D721Med (cell line): ENCODE measurements around the gene CDKN2B.

Experiments
- DNase-seq: peaks from one replicate; pipeline ENCODE4 v3.0.0; 2011; ENCODE audit warnings: low spot score; ENCODE audit not compliant: insufficient read length
- FAIRE-seq: peaks from 2 replicates; lab custom pipeline; 2011; peaks lifted over from hg19 to GRCh38; lab: Jason Lieb, UNC
- TF ChIP-seq, protein P1 (sequence below): IDR thresholded peaks from 2 replicates; pipeline ENCODE4 v1.5.1; 2012; ENCODE audit warnings: mild to moderate bottlenecking, control low read depth; ENCODE audit not compliant: insufficient read depth; ENCODE audit errors: missing control alignments

CDKN2B gene

GRCh38 chr9:21985964-21986667 lies 23.0 kb downstream of the CDKN2B start:
- TF ChIP-seq, protein P1, sequence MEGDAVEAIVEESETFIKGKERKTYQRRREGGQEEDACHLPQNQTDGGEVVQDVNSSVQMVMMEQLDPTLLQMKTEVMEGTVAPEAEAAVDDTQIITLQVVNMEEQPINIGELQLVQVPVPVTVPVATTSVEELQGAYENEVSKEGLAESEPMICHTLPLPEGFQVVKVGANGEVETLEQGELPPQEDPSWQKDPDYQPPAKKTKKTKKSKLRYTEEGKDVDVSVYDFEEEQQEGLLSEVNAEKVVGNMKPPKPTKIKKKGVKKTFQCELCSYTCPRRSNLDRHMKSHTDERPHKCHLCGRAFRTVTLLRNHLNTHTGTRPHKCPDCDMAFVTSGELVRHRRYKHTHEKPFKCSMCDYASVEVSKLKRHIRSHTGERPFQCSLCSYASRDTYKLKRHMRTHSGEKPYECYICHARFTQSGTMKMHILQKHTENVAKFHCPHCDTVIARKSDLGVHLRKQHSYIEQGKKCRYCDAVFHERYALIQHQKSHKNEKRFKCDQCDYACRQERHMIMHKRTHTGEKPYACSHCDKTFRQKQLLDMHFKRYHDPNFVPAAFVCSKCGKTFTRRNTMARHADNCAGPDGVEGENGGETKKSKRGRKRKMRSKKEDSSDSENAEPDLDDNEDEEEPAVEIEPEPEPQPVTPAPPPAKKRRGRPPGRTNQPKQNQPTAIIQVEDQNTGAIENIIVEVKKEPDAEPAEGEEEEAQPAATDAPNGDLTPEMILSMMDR, result no peak
- FAIRE-seq, result no peak
- no peak for DNase-seq

DNA sequence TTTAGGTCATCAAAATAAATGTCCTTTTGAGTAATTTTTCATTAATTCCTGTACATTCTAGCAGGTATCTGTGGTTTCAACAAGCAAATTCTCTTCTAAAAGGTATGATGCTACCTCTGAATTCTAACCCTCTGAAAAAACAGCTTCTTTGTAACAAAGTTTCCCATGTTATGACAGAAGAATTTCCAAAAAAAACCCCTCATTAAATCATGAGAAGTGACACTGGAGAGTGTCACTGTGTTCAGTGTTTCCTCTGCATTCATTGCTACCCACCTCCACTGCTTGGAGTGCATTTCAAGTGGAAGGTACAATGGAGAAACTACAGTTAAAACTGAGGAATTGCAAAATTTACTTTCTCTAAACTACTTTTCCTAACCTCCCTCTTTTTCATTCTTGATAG lies 25.0 kb downstream of the CDKN2B start:
- FAIRE-seq (no peak), DNase-seq (no peak)
- TF ChIP-seq, protein P1, result no peak

GRCh38 chr9:21983561-21983935 lies 25.6 kb downstream of the CDKN2B start:
- DNase-seq (no peak), FAIRE-seq (no peak)
- TF ChIP-seq, protein P1, result no peak

- FAIRE-seq (no peak), DNase-seq (no peak)
- TF ChIP-seq, protein P1, result no peak
These were observed 26.1 kb downstream of the CDKN2B start for GRCh38 chr9:21982861-21983560.

DNA sequence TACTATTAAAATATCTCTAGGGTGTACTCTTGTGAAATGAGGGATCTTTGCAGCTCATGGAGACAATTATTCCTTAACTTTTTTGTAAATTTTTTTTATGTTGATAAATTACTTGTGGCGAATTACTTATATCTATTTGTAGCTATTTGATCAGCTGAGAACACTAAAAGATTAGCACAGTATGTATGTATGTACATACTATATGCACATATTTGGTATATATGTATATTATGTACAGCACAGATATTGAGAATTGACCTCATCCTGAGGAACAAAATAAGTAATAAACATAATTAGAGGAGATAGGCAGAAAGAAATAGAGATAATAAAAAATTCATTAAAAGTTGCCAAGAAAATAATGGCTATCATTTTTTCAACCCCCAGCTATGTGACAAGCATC lies 26.7 kb downstream of the CDKN2B start:
- TF ChIP-seq, protein P1, result no peak
- FAIRE-seq (no peak), DNase-seq (no peak)

GRCh38 chr9:21976334-21976875 lies 32.7 kb downstream of the CDKN2B start:
- TF ChIP-seq, protein P1, result no peak
- FAIRE-seq, result no peak
- no peak for DNase-seq

GRCh38 chr9:21974722-21975409 lies 34.2 kb downstream of the CDKN2B start:
- TF ChIP-seq, protein P1, result no peak
- FAIRE-seq, result no peak
- no peak for DNase-seq
